K562 (cell line): ENCODE measurements around the gene ZNF547. TPM values are rescaled to one million over a fixed set of nuclear protein-coding genes. Genes with fewer than 3 reads are reported as not detected.

Experiments used
- DIDO1 ChIP-seq: fragments of 450-650 bp; IDR thresholded peaks from 2 replicates; pipeline ENCODE4 v1.6.1; 2016; ENCODE audit warnings: low read depth, missing biosample characterization, missing genetic modification characterization
- GABPB2 ChIP-seq: fragments of 250-450 bp; sonication (Bioruptor Pico); conservative IDR thresholded peaks from 2 replicates; pipeline ENCODE4 v1.5.1; 2021; ENCODE audit warnings: mild to moderate bottlenecking
- ID3 ChIP-seq, 2 experiments: fragments of 250-450 bp in 1 of 2; fragments of 450-650 bp in 1 of 2; sonication (Bioruptor Pico) in 1 of 2; IDR thresholded peaks; 2 replicates each; pipeline versions ENCODE4 v1.6.1 to v1.8.0; 2016 to 2021; ENCODE audit warnings: mild to moderate bottlenecking in 2 of 2, moderate library complexity in 2 of 2, missing compliant biosample characterization in 1 of 2, missing genetic modification characterization in 1 of 2
- KDM2B ChIP-seq: fragments of 250-450 bp; sonication (Bioruptor Pico); IDR thresholded peaks from 2 replicates; pipeline ENCODE4 v1.8.0; 2021; ENCODE audit warnings: mild to moderate bottlenecking, moderate library complexity
- MAX ChIP-seq: sonication (generic); formaldehyde crosslinking; IDR thresholded peaks from 2 replicates; pipeline ENCODE4 v1.9.0; 2022; ENCODE audit warnings: mild to moderate bottlenecking, missing genetic modification reagents
- MED1 ChIP-seq: sonication (generic); formaldehyde crosslinking; IDR thresholded peaks from 2 replicates; pipeline ENCODE4 v1.8.1; 2023; ENCODE audit warnings: missing genetic modification reagents, borderline replicate concordance
- NFYB ChIP-seq: IDR thresholded peaks from 2 replicates; pipeline ENCODE4 v1.6.1; 2011; ENCODE audit warnings: mild to moderate bottlenecking, moderate library complexity; ENCODE audit not compliant: insufficient read length; ENCODE audit errors: extremely low read depth
- PHF8 ChIP-seq: fragments of 200-600 bp; sonication (generic); IDR thresholded peaks from 2 replicates; pipeline ENCODE4 v1.6.1; 2012; ENCODE audit warnings: mixed run types, mild to moderate bottlenecking, inconsistent platforms, low read length, moderate library complexity, borderline replicate concordance
- PREB ChIP-seq: sonication (generic); formaldehyde crosslinking; IDR thresholded peaks from 2 replicates; pipeline ENCODE4 v1.8.1; 2023; ENCODE audit warnings: mild to moderate bottlenecking, missing genetic modification reagents
- RNF219 ChIP-seq: fragments of 250-450 bp; sonication (Bioruptor Pico); IDR thresholded peaks from 2 replicates; pipeline ENCODE4 v1.5.0; 2022; ENCODE audit warnings: mild to moderate bottlenecking
- SFPQ ChIP-seq: fragments of 200-400 bp; formaldehyde crosslinking; IDR thresholded peaks from 2 replicates; pipeline ENCODE4 v1.6.1; 2017; ENCODE audit warnings: mild to moderate bottlenecking, low read depth, low read length, moderate library complexity
- SMC3 ChIP-seq: conservative IDR thresholded peaks from 2 replicates; pipeline ENCODE4 v1.6.1; 2011; ENCODE audit warnings: low read depth, low read length, improper control_type of control experiment; ENCODE audit not compliant: insufficient read depth
- TBP ChIP-seq: optimal IDR thresholded peaks from 2 replicates; pipeline ENCODE3; 2011; ENCODE audit warnings: low read depth, low read length, improper control_type of control experiment
- VEZF1 ChIP-seq: fragments of 200-800 bp; sonication (Bioruptor generic); IDR thresholded peaks from 2 replicates; pipeline ENCODE4 v1.6.1; 2017; ENCODE audit warnings: missing genetic modification characterization, missing compliant biosample characterization
- ZFP30 ChIP-seq: fragments of 250-450 bp; sonication (Bioruptor Pico); IDR thresholded peaks from 2 replicates; pipeline ENCODE4 v1.8.0; 2022; ENCODE audit warnings: moderate library complexity, mild to moderate bottlenecking, inconsistent platforms, borderline replicate concordance
- ZNF175 ChIP-seq: fragments of 200-800 bp; sonication (Bioruptor generic); IDR thresholded peaks from 2 replicates; pipeline ENCODE4 v1.6.1; 2016; ENCODE audit warnings: low read depth, mild to moderate bottlenecking, missing genetic modification characterization, missing compliant biosample characterization
- ZNF584 ChIP-seq: fragments of 200-800 bp; sonication (Bioruptor generic); IDR thresholded peaks from 2 replicates; pipeline ENCODE4 v1.6.1; 2016; ENCODE audit warnings: low read depth, mild to moderate bottlenecking, missing genetic modification characterization, missing compliant biosample characterization
- polyA plus RNA-seq, 8 experiments: library from polyadenylated mRNA; depleted of rRNA in 4 of 8; stranded (reverse) in 5 of 8; unstranded in 3 of 8; fragments of >200 nt; fragmentation: Nextera tagmentation in 2 of 8; fragmentation: Illumina TruSeq in 1 of 8; extraction: Ambion mirVana in 2 of 8; extraction: Trizol in 1 of 8; gene quantifications; 2 replicates each; pipeline versions ENCODE4 v1.2.1 to v1.2.3, GENCODE V29; 2011 to 2014; ENCODE audit warnings: inconsistent platforms in 1 of 8, missing spikeins in 1 of 8
- total RNA-seq, 7 experiments: library from RNA; depleted of rRNA in 6 of 7; stranded (reverse); fragments of >200 nt in 6 of 7; fragmentation: Illumina TruSeq in 2 of 7; extraction: Trizol in 2 of 7; gene quantifications; 2 replicates each; pipeline versions ENCODE4 v1.2.1 to v1.2.3, GENCODE V29; 2011 to 2021; ENCODE audit warnings: low replicate concordance in 1 of 7

Gene ZNF547
- total and polyA plus RNA-seq, 9 of the 15 experiments (the other 6 are each of a cell fraction or from before 2014, with no cell fraction given), result 0.03 to 0.96 (median 0.30) TPM

GRCh38 chr19:57410877-57411671 is 47.7 kb downstream of the ZNF547 start, which contains the start of gene ZNF17 (continued):
- TF ChIP-seq SMC3 (0 out of 2 replicates have a peak, but pooled peaks have one; percentile 6), ZNF584 (CRISPR knock-in tag) (no peak), TBP (peak; percentile 48), PHF8 (peak; percentile 90; the same call in 1 of the 2 replicates), KDM2B (CRISPR knock-in tag) (no peak), RNF219 (CRISPR knock-in tag) (no peak), GABPB2 (CRISPR knock-in tag) (no peak), ZNF175 (no peak), PREB (CRISPR knock-in tag) (no peak), NFYB (peak; percentile 69), SFPQ (no peak), VEZF1 (CRISPR knock-in tag) (peak; percentile 49), DIDO1 (peak; percentile 63; the same call in 1 of the 2 replicates), MED1 (CRISPR knock-in tag) (no peak), MAX (CRISPR knock-in tag) (peak; percentile 47; the same call in 1 of the 2 replicates), ZFP30 (CRISPR knock-in tag) (no peak), ID3 (CRISPR knock-in tag; IDR thresholded peaks at IDR 0.05) (no peak), ID3 (tag; IDR thresholded peaks at IDR 0.05) (no peak)
